Mucosa of stomach (tissue), 1 donor: ENCODE data around the gene OR5P2.
"Not testable (repeated sequence)": the region's sequence is repeated elsewhere in the genome, so short reads cannot be mapped to it uniquely, and the experiment has no call there.

Experiments used
- H3K27me3 ChIP-seq: one replicate; pipeline ENCODE4 v1.7.0; 2013; ENCODE audit warnings: mild to moderate bottlenecking, low read length; ENCODE audit not compliant: control insufficient read depth, insufficient read depth
- H3K36me3 ChIP-seq: one replicate; pipeline ENCODE4 v1.7.0; 2013; ENCODE audit warnings: low read length; ENCODE audit not compliant: control insufficient read depth, insufficient read depth
- H3K4me1 ChIP-seq: one replicate; pipeline ENCODE4 v1.7.0; 2013; ENCODE audit warnings: mild to moderate bottlenecking, low read length; ENCODE audit not compliant: control insufficient read depth, insufficient read depth
- H3K4me3 ChIP-seq: one replicate; pipeline ENCODE4 v1.7.0; 2013; ENCODE audit warnings: low read length
- H3K9ac ChIP-seq: one replicate; pipeline ENCODE4 v1.7.0; 2013; ENCODE audit warnings: mild to moderate bottlenecking, low read length, moderate library complexity
- H3K9me3 ChIP-seq: one replicate; pipeline ENCODE4 v1.7.0; 2013; ENCODE audit warnings: mild to moderate bottlenecking, low read length, moderate library complexity; ENCODE audit not compliant: control insufficient read depth
- donor health status: Pancreatic carcinoma.

Gene OR5P2

DNA sequence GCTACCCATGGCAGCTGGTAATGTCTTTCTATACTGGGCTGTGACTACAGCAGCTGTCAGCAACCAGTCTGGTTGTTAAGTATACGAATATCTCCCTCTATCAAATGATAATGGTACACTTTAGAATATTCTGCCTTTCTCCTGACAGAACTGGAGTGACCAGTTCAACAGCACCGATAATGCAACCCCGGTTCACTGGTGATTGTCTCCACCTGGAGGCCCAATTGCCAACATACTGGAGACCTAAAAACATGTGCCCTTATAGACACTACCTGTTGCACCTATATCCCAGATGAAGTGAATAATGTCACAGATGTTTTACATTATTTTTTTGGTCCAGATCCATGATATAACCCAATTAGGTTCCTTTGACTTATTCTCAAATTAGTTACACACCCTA is 21.1 kb downstream of the OR5P2 start:
- Histone ChIP-seq H3K9me3 (no peaks in the 10 kb centered on the region), H3K9ac (no peak overlapping the region), H3K4me1 (no peaks in the 10 kb centered on the region), H3K27me3 (no peaks in the 10 kb centered on the region), H3K36me3 (no peaks in the 10 kb centered on the region), H3K4me3 (no peak overlapping the region)

DNA sequence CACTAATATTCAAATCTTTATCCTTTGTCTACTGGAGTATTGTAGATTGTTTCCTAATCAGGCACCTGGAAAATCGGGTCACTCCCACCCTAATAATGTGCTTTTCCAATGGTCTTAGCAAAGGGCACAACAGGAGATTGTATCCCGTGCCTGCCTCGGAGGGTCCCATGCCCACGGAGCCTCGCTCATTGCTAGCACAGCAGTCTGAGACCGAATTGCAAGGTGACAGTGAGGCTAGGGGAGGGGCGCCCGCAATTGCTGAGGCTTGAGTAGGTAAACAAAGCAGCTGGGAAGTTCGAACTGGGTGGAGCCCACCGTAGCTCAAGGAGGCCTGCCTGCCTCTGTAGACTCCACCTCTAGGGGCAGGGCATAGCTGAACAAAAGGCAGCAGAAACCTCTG is 32.4 kb downstream of the OR5P2 start:
- not testable (repeated sequence) for H3K27me3 ChIP-seq, H3K4me3 ChIP-seq, H3K9ac ChIP-seq, H3K36me3 ChIP-seq, H3K4me1 ChIP-seq, H3K9me3 ChIP-seq

DNA sequence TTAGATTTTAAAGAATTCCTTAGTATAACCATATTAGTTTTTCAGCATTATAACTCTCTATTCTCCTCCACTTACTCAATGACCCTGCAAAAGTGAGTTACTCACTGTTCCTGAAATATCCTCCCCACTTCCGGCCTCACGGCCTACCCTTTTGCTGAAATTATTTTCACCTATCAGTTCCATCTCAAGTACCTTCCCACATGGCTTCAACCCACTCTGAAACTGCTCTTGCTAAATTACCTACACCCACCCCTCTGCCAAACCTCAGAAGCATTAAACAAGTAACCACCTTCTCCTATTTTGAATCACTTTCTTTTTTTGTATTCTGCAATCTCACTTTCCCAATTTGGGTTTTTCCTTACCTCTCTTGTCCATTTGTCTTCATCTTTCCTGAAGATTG is 37.7 kb downstream of the OR5P2 start:
- Histone ChIP-seq H3K4me3 (no peak overlapping the region), H3K36me3 (no peaks in the 10 kb centered on the region), H3K9ac (no peak overlapping the region), H3K27me3 (no peaks in the 10 kb centered on the region), H3K9me3 (no peaks in the 10 kb centered on the region), H3K4me1 (no peaks in the 10 kb centered on the region)

DNA sequence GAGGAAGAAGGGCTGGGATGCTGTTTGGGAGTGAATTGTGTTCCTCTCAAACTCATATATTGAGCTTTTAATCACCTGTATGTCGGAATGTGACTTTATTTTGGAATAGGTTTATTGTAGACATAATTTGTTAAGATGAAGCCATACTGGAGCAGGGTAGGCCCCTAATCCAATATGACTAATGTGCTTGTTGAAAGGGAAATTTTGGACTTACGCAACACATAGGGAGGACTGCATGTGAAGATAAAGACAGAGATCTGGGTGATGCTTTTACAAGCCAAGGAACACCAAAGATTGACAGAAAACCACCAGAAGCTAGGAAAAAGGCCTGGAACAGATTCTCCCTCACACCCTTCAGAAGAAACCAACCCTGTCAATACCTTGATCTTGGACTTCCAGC is 47.3 kb downstream of the OR5P2 start:
- no peaks in the 10 kb centered on the region for H3K4me1 ChIP-seq
- no peaks in the 10 kb centered on the region for H3K27me3 ChIP-seq
- no peaks in the 10 kb centered on the region for H3K9me3 ChIP-seq
- no peaks in the 10 kb centered on the region for H3K36me3 ChIP-seq
- H3K9ac ChIP-seq, result no peak overlapping the region
- no peak overlapping the region for H3K4me3 ChIP-seq
